GM21619 (cell line): Measurements from ENCODE around the gene RILP.

Source experiments
- ATAC-seq: cut with Tn5 transposase; IDR thresholded peaks from one replicate; pipeline ENCODE4 v1.9.1; 2021; ENCODE audit not compliant: unreplicated experiment

Gene RILP

GRCh38 chr17:1648173-1648962, 1.3 kb downstream of the RILP start:
- ATAC-seq = no peak

GRCh38 chr17:1647802-1648171, 1.9 kb downstream of the RILP start:
- no peak for ATAC-seq

- no peak for ATAC-seq
Measured at GRCh38 chr17:1646199-1646875, 3.3 kb downstream of the RILP start.

GRCh38 chr17:1645207-1646171, 4.2 kb downstream of the RILP start, which contains the start of gene SCARF1:
Gene SCARF1 (minus strand): TSS chr17:1645732. CDS start chr17:1645697, 35 bp downstream.
- ATAC-seq = no peak

GRCh38 chr17:1644493-1645206, 5.0 kb downstream of the RILP start:
- peak; percentile 20 for ATAC-seq

GRCh38 chr17:1643999-1644492, 5.6 kb downstream of the RILP start:
- ATAC-seq = no peak

GRCh38 chr17:1643293-1643998, 6.2 kb downstream of the RILP start:
- no peak for ATAC-seq

- no peak for ATAC-seq
Measured at GRCh38 chr17:1641065-1641403, 8.6 kb downstream of the RILP start.

- no peak for ATAC-seq
Measured at GRCh38 chr17:1640329-1641064, 9.2 kb downstream of the RILP start.

- ATAC-seq = no peak
Measured at GRCh38 chr17:1639549-1640180, 10.0 kb downstream of the RILP start.

GRCh38 chr17:1638624-1639300, 10.9 kb downstream of the RILP start:
- no peak for ATAC-seq

GRCh38 chr17:1638171-1638590, 11.5 kb downstream of the RILP start:
- ATAC-seq = no peak

- ATAC-seq = no peak
Measured at GRCh38 chr17:1636732-1637285, 12.9 kb downstream of the RILP start.

- no peak for ATAC-seq
Measured at GRCh38 chr17:1635675-1636465, 13.8 kb downstream of the RILP start.

- ATAC-seq = no peak
Measured at GRCh38 chr17:1634841-1635650, 14.6 kb downstream of the RILP start.

- ATAC-seq = no peak
Measured at GRCh38 chr17:1630662-1631061, 19.0 kb downstream of the RILP start.
